ENCODE measurements around the gene NOXA1. TPM values are rescaled to one million over a fixed set of nuclear protein-coding genes. Genes with fewer than 3 reads are reported as not detected.

NOXA1 gene
- total and polyA plus RNA-seq, 9 of the 15 experiments (the other 6 are each of a cell fraction or from before 2014, with no cell fraction given): 0.07 to 1.2 (median 0.20) TPM; not detected in 4

DNA sequence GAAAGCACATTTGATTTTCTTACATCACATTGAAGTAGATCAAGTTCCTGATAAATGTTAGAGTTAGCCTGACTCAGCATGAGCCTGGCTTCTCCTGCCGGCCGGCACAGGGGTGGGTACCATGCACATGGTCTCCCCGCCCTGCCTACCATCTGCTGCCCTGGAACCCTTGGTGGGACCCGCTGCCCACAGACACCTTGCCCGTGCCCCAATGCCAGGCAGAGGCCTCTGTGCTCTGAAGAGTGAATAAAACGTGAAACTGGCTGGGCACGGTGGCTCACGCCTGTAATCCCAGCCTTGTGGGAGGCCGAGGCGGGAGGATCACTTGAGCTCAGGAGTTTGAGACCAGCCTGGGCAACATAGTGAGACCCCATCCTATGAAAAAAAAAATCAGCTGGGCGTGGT lies 17.5 kb upstream of the NOXA1 start (continued):
- TF ChIP-seq PHF8 (IDR thresholded peaks at IDR 0.05; ENCODE audit: borderline replicate concordance, low read length) (no peak), ZNF589 (CRISPR knock-in tag; IDR thresholded peaks at IDR 0.05; ENCODE audit: low read depth) (no peak), SRF (CRISPR knock-in tag; IDR thresholded peaks at IDR 0.05) (peak in 1 of 2 experiments; percentile 32; a peak in 1 of 4 replicates), RNF2 (IDR thresholded peaks at IDR 0.05) (no peak), MCM3 (IDR thresholded peaks at IDR 0.05) (no peak), NFE2 (IDR thresholded peaks at IDR 0.05; ENCODE audit: low read depth) (peak; percentile 71), GATAD2A (IDR thresholded peaks at IDR 0.05) (no peak), NONO (IDR thresholded peaks at IDR 0.05; ENCODE audit: low read depth in 2 of 2, low read length in 1 of 2) (no peak), ZNF57 (CRISPR knock-in tag; IDR thresholded peaks at IDR 0.05) (no peak), JUND (IDR thresholded peaks at IDR 0.05; ENCODE audit: borderline replicate concordance, low read depth, low read length) (no peak), JUND (tag; IDR thresholded peaks at IDR 0.05; ENCODE audit: borderline replicate concordance, low read depth, low read length) (no peak), MAFF (IDR thresholded peaks at IDR 0.05; ENCODE audit: low read length) (peak; percentile 45; the same call in 1 of the 2 replicates), PREB (CRISPR knock-in tag; IDR thresholded peaks at IDR 0.05) (no peak), C11orf30 (IDR thresholded peaks at IDR 0.05; ENCODE audit: low read depth) (peak; percentile 87), PURB (CRISPR knock-in tag; IDR thresholded peaks at IDR 0.05; ENCODE audit: low read depth) (no peak), MXD1 (CRISPR knock-in tag; IDR thresholded peaks at IDR 0.05; ENCODE audit: borderline replicate concordance, poor library complexity, severe bottlenecking) (no peak), MAFG (tag; conservative IDR thresholded peaks at IDR 0.05) (peak; percentile 72), GATA2 (CRISPR knock-in tag; IDR thresholded peaks at IDR 0.05) (peak; percentile 46; the same call in 1 of the 2 replicates), THRAP3 (IDR thresholded peaks at IDR 0.05; ENCODE audit: borderline replicate concordance) (no peak), MTA1 (IDR thresholded peaks at IDR 0.05; ENCODE audit: borderline replicate concordance) (no peak), CBFA2T2 (conservative IDR thresholded peaks at IDR 0.05) (no peak), SMARCA5 (IDR thresholded peaks at IDR 0.05) (peak; percentile 45; the same call in 1 of the 2 replicates), ZNF586 (CRISPR knock-in tag; conservative IDR thresholded peaks at IDR 0.05) (no peak)
- TF ChIP-seq, protein P1, sequence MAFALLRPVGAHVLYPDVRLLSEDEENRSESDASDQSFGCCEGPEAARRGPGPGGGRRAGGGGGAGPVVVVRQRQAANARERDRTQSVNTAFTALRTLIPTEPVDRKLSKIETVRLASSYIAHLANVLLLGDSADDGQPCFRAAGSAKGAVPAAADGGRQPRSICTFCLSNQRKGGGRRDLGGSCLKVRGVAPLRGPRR (CRISPR knock-in tag; IDR thresholded peaks at IDR 0.05): no peak
- TF ChIP-seq, protein P2, sequence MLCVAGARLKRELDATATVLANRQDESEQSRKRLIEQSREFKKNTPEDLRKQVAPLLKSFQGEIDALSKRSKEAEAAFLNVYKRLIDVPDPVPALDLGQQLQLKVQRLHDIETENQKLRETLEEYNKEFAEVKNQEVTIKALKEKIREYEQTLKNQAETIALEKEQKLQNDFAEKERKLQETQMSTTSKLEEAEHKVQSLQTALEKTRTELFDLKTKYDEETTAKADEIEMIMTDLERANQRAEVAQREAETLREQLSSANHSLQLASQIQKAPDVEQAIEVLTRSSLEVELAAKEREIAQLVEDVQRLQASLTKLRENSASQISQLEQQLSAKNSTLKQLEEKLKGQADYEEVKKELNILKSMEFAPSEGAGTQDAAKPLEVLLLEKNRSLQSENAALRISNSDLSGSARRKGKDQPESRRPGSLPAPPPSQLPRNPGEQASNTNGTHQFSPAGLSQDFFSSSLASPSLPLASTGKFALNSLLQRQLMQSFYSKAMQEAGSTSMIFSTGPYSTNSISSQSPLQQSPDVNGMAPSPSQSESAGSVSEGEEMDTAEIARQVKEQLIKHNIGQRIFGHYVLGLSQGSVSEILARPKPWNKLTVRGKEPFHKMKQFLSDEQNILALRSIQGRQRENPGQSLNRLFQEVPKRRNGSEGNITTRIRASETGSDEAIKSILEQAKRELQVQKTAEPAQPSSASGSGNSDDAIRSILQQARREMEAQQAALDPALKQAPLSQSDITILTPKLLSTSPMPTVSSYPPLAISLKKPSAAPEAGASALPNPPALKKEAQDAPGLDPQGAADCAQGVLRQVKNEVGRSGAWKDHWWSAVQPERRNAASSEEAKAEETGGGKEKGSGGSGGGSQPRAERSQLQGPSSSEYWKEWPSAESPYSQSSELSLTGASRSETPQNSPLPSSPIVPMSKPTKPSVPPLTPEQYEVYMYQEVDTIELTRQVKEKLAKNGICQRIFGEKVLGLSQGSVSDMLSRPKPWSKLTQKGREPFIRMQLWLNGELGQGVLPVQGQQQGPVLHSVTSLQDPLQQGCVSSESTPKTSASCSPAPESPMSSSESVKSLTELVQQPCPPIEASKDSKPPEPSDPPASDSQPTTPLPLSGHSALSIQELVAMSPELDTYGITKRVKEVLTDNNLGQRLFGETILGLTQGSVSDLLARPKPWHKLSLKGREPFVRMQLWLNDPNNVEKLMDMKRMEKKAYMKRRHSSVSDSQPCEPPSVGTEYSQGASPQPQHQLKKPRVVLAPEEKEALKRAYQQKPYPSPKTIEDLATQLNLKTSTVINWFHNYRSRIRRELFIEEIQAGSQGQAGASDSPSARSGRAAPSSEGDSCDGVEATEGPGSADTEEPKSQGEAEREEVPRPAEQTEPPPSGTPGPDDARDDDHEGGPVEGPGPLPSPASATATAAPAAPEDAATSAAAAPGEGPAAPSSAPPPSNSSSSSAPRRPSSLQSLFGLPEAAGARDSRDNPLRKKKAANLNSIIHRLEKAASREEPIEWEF (CRISPR knock-in tag; IDR thresholded peaks at IDR 0.05): no peak
